ENCODE data around the gene ARGLU1. TPM values are rescaled to one million over a fixed set of nuclear protein-coding genes. Genes with fewer than 3 reads are reported as not detected.
A peak's percentile ranks its signal among the peaks of the same experiment; 100 is the strongest.
"Not testable (repeated sequence)": the region's sequence is repeated elsewhere in the genome, so short reads cannot be mapped to it uniquely, and the experiment has no call there.

The ARGLU1 gene, protein sequence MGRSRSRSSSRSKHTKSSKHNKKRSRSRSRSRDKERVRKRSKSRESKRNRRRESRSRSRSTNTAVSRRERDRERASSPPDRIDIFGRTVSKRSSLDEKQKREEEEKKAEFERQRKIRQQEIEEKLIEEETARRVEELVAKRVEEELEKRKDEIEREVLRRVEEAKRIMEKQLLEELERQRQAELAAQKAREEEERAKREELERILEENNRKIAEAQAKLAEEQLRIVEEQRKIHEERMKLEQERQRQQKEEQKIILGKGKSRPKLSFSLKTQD
- total RNA-seq (100 to 1,000 TPM; 156 to 163 TPM), total RNA-seq (497 to 537 reads per million in 2 donors)

- ATAC-seq (peak; percentile 85), DNase-seq (peak; percentile 87 to 99 (median 89))
- Mint-ChIP-seq H3K36me3 (ENCODE audit: low read depth) (peaks cover 7% of the 10 kb centered on the region), H3K4me1 (peaks cover 62% of the 10 kb centered on the region), H3K4me3 (peak within 1 kb of the TSS; percentile 99), H3K27ac (peak within 1 kb of the TSS; percentile 99), H3K27me3 (no peaks in the 10 kb centered on the region)
- H3K9me3 ChIP-seq (ENCODE audit: control insufficient read depth, low read length, poor library complexity, severe bottlenecking) = no peaks in the 10 kb centered on the region
Measured at GRCh38 chr13:106567474-106568298, at the start of gene ARGLU1. Gene ARGLU1, minus strand, starts transcription at chr13:106568137. Its CDS starts 218 bp downstream, at chr13:106567919.

DNA sequence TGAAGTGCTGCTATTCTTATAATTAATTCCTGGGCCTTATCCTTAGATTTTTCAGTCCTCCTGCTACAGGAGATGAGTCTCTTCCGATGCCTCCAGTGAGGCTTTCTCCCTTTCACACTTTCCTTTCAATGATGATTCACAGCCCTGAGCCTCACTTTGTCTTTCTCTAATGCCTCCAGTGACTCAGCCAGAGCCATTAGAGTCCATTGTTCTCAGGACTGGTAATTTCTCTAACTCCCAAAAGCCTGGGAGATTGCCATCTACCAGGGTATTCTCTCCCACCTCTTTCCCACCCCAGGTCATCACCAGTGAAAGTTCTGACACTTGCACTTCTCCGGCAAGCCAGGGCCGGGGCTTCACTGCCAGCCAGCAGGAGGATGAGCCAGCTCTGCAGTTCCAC is 49.6 kb upstream of the ARGLU1 start:
- Mint-ChIP-seq H3K36me3 (ENCODE audit: low read depth) (peaks cover 2% of the 10 kb centered on the region), H3K27me3 (peaks cover 37% of the 10 kb centered on the region), H3K27ac (no peak overlapping the region), H3K4me1 (peaks cover 3% of the 10 kb centered on the region), H3K4me3 (no peak overlapping the region)
- no peak for DNase-seq
- no peaks in the 10 kb centered on the region for H3K9me3 ChIP-seq (ENCODE audit: control insufficient read depth, low read length, poor library complexity, severe bottlenecking)
- no peak for ATAC-seq

GRCh38 chr13:106616729-106617128 is 48.8 kb upstream of the ARGLU1 start:
- no peak for DNase-seq
- Mint-ChIP-seq H3K27me3 (peaks cover 30% of the 10 kb centered on the region), H3K4me3 (no peak overlapping the region), H3K4me1 (peaks cover 3% of the 10 kb centered on the region), H3K27ac (peak overlapping the region; percentile 24), H3K36me3 (ENCODE audit: low read depth) (peaks cover 2% of the 10 kb centered on the region)
- H3K9me3 ChIP-seq (ENCODE audit: control insufficient read depth, low read length, poor library complexity, severe bottlenecking) = no peaks in the 10 kb centered on the region
- ATAC-seq = no peak

DNA sequence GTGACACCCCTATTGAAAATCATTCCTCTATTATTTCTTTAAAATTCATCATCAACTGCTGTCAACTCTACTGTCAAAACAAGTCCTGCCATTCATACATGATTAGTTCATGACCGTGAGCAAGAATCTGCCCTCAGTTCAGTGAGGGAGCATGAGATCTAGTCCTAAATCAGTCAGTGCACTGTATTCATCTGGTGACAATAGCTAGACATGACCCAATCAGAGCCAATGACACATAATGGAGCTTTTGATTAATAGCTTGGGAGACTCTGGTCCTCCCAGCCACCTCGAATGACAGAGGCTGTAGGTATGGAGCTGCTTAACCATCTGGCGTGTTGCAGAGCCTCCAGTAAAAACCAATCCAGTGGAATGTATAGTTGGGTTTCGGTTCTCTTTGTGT is 46.9 kb upstream of the ARGLU1 start:
- ATAC-seq (no peak), DNase-seq (no peak)
- H3K27ac Mint-ChIP-seq = no peak overlapping the region
- peaks cover 1% of the 10 kb centered on the region for H3K4me1 Mint-ChIP-seq
- no peak overlapping the region for H3K4me3 Mint-ChIP-seq
- no peaks in the 10 kb centered on the region for H3K9me3 ChIP-seq (ENCODE audit: control insufficient read depth, low read length, poor library complexity, severe bottlenecking)
- H3K27me3 Mint-ChIP-seq = peaks cover 24% of the 10 kb centered on the region
- peaks cover under 1% of the 10 kb centered on the region for H3K36me3 Mint-ChIP-seq (ENCODE audit: low read depth)

GRCh38 chr13:106612688-106613087 is 44.8 kb upstream of the ARGLU1 start:
- Mint-ChIP-seq H3K27ac (no peak overlapping the region), H3K4me3 (no peak overlapping the region), H3K4me1 (no peaks in the 10 kb centered on the region), H3K27me3 (peaks cover 29% of the 10 kb centered on the region), H3K36me3 (ENCODE audit: low read depth) (no peaks in the 10 kb centered on the region)
- DNase-seq (no peak), ATAC-seq (no peak)
- no peaks in the 10 kb centered on the region for H3K9me3 ChIP-seq (ENCODE audit: control insufficient read depth, low read length, poor library complexity, severe bottlenecking)

DNA sequence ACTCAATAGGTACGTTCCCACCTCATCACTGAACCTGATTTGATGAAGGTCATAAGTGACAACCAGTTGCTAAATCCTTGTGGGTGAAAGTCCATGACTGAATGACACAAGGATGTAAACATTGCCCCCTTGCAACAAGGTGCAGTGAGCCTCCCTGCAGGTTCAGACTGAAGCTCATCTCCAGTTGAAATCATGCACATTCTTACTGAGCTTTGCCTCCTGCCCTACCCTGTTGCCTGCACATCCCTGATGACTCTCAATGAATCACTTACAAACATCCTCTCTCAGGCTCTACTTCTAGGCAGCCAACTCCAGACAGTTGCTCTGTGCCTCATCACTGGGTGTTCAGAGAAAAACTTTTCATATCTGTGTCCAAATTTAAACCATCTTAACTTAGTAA is 42.5 kb upstream of the ARGLU1 start:
- H3K27me3 Mint-ChIP-seq = peaks cover 23% of the 10 kb centered on the region
- no peak overlapping the region for H3K4me3 Mint-ChIP-seq
- no peak overlapping the region for H3K27ac Mint-ChIP-seq
- no peaks in the 10 kb centered on the region for H3K4me1 Mint-ChIP-seq
- DNase-seq (no peak), ATAC-seq (no peak)
- H3K9me3 ChIP-seq (ENCODE audit: control insufficient read depth, low read length, poor library complexity, severe bottlenecking) = no peaks in the 10 kb centered on the region
- H3K36me3 Mint-ChIP-seq (ENCODE audit: low read depth) = no peaks in the 10 kb centered on the region

- ATAC-seq = no peak
- H3K27ac Mint-ChIP-seq = no peak overlapping the region
Measured at GRCh38 chr13:106609116-106609515, 41.2 kb upstream of the ARGLU1 start.

GRCh38 chr13:106603546-106603945 is 35.6 kb upstream of the ARGLU1 start:
- ATAC-seq (no peak), DNase-seq (no peak)
- peaks cover 2% of the 10 kb centered on the region for H3K36me3 Mint-ChIP-seq (ENCODE audit: low read depth)
- peaks cover 9% of the 10 kb centered on the region for H3K27me3 Mint-ChIP-seq
- H3K9me3 ChIP-seq (ENCODE audit: control insufficient read depth, low read length, poor library complexity, severe bottlenecking) = no peaks in the 10 kb centered on the region
- H3K4me3 Mint-ChIP-seq = no peak overlapping the region
- H3K4me1 Mint-ChIP-seq = peaks cover 6% of the 10 kb centered on the region
- H3K27ac Mint-ChIP-seq = no peak overlapping the region

More at GRCh38 chr13:106609116-106609515, 41.2 kb upstream of the ARGLU1 start:
- H3K9me3 ChIP-seq (ENCODE audit: control insufficient read depth, low read length, poor library complexity, severe bottlenecking) = no peaks in the 10 kb centered on the region
- Mint-ChIP-seq H3K4me3 (no peak overlapping the region), H3K36me3 (ENCODE audit: low read depth) (no peaks in the 10 kb centered on the region), H3K27me3 (peaks cover 16% of the 10 kb centered on the region), H3K4me1 (no peaks in the 10 kb centered on the region)
- DNase-seq = no peak

GRCh38 chr13:106602178-106602577 is 34.2 kb upstream of the ARGLU1 start:
- Mint-ChIP-seq H3K4me1 (peaks cover 6% of the 10 kb centered on the region), H3K27ac (no peak overlapping the region), H3K4me3 (no peak overlapping the region)

GRCh38 chr13:106601489-106601888 is 33.6 kb upstream of the ARGLU1 start:
- no peaks in the 10 kb centered on the region for H3K9me3 ChIP-seq (ENCODE audit: control insufficient read depth, low read length, poor library complexity, severe bottlenecking)
- H3K4me1 Mint-ChIP-seq = peaks cover 6% of the 10 kb centered on the region
- H3K27ac Mint-ChIP-seq = no peak overlapping the region
- H3K36me3 Mint-ChIP-seq (ENCODE audit: low read depth) = peaks cover 2% of the 10 kb centered on the region
- peaks cover 24% of the 10 kb centered on the region for H3K27me3 Mint-ChIP-seq
- no peak for DNase-seq
- H3K4me3 Mint-ChIP-seq = no peak overlapping the region
- no peak for ATAC-seq

More at GRCh38 chr13:106602178-106602577, 34.2 kb upstream of the ARGLU1 start:
- ATAC-seq (no peak), DNase-seq (no peak)
- no peaks in the 10 kb centered on the region for H3K9me3 ChIP-seq (ENCODE audit: control insufficient read depth, low read length, poor library complexity, severe bottlenecking)
- peaks cover 2% of the 10 kb centered on the region for H3K36me3 Mint-ChIP-seq (ENCODE audit: low read depth)
- peaks cover 17% of the 10 kb centered on the region for H3K27me3 Mint-ChIP-seq

- H3K4me3 Mint-ChIP-seq; H3K27ac Mint-ChIP-seq; H3K4me1 Mint-ChIP-seq; DNase-seq; ATAC-seq; H3K9me3 ChIP-seq (ENCODE audit: control insufficient read depth, low read length, poor library complexity, severe bottlenecking); H3K36me3 Mint-ChIP-seq (ENCODE audit: low read depth): not testable (repeated sequence)
- peaks cover 27% of the 10 kb centered on the region for H3K27me3 Mint-ChIP-seq
Measured at GRCh38 chr13:106600798-106601135, 32.8 kb upstream of the ARGLU1 start.

DNA sequence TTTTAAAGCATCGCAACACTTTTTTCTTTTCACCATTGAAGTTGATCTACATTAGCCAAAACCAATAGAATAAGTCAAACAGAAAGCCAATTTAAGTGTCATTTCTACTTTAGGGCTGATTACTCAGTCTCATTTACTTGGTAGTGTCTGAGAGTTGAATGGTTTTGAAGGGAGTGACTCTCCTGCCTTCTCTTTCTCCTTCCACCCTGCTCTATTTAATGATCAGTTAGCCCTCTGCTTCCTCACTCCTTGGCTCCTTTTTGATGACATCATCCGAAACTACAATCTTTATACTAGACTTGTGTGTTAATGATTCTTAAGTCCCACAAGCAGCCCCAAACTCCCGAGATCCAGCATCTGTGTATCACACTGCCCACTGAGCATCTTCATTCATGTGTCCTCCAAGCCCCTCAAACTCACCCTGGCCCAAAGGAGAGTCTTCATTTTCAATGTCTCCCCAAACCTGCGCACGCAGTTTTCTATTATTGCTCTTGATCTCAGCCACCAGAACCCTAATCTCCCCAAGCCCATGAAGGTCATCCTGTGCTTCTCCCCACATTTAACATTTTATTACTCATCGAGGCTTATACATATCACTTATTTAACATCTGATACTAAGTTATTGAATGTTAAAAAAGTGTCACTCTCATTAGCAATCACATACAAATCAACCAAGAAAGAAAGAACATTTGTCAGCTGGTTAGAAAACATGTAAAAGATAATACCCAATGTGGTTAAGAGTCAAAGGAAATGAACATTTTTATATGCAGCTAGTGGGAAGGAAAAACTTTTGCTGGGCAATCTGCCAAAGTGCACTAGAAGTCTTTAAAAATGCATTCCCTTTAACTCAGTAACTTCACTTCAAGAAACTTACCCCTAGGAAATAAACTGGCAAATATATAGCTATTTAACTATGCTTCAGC is 32.2 kb upstream of the ARGLU1 start:
- no peaks in the 10 kb centered on the region for H3K9me3 ChIP-seq (ENCODE audit: control insufficient read depth, low read length, poor library complexity, severe bottlenecking)
- DNase-seq (no peak), ATAC-seq (no peak)
- Mint-ChIP-seq H3K4me3 (no peak overlapping the region), H3K27me3 (peaks cover 28% of the 10 kb centered on the region), H3K36me3 (ENCODE audit: low read depth) (peaks cover 4% of the 10 kb centered on the region), H3K27ac (no peak overlapping the region), H3K4me1 (peaks cover 12% of the 10 kb centered on the region)
